NOMO-1 treated with DMSO at 0.1 percent for 48 hours (cell line): Measurements from ENCODE around the gene SOX13.

Experiments used
- DNase-seq: peaks from one replicate; lab custom pipeline; 2025; ENCODE audit not compliant: unreplicated experiment; lab: John Stamatoyannopoulos, UW

Gene SOX13

DNA sequence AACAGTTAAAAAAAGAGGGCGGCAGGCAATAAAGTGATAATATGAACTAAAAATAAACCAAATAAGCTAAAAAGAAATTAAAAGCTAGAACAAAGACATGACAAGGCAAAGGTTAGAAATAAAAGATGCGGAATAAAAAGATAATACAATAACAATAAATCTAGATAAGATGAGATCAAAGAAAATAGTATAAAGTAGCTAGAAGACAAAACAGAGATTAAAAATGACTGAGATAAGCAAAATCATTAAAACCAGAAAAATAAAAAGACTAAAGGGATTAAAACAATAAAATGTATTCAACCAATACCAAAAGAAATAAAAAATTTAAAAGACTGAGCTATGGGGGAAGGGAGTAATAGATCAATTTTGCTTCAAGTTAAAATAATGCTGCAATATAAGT, 10.8 kb upstream of the SOX13 start:
- no peak for DNase-seq

GRCh38 chr1:204065174-204065985, 7.5 kb upstream of the SOX13 start:
- no peak for DNase-seq

- DNase-seq: no peak
Measured at GRCh38 chr1:204065986-204066300, 7.0 kb upstream of the SOX13 start.

DNA sequence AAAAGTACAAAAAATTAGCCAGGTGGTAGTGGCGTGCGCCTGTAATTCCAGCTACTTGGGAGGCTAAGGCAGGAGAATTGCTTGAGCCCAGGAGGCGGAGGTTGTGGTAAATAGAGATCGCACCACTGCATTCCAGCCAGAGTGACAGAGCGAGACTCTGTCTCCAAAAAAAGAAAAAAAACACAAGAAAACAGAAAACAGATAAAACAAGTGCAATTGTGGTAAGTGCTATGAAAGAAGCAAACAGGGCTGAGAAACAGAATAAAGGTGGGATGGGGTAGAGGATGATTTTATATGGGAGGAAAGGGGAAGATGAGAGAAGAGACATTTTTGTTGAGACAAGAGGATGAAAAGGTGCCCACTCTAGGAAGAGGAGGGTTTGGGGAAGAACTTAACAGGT, 5.0 kb upstream of the SOX13 start:
- DNase-seq: no peak

DNA sequence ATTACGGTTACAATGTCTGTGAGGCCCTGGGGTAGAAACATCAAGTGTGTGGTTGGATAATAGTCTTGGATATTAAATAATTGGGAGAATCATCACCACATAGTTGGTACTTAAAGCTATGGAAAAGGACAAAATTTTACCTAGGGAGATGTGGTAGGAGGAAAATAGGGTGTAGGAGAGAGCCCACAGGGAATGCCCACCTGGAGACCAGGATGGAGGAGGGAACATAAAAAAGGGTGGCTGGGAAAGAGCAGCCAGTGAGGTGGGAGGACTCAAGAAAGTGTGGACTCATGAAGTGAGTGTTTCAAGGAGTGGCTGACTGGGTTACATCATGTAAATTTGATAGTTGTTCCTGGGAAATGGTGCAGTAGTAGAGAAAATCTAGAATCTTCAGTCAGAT, 3.0 kb upstream of the SOX13 start:
- DNase-seq: no peak

DNA sequence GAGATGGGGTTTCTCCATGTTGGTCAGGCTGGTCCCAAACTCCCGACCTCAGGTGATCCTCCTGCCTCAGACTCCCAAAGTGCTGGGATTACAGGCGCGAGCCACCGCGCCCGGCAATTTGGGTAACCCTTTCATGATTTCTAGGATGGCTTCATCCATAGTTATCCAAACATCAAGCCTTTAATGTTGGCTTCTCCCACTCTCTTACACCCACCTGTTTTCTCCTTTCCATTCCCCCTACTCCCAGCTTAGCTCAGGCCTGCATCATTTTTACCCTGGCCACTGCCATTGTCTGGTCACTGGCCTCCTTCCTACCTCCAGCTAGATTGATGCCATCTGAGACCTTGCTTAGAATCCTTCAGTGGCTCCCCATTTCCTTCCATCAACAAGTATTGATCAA, 2.0 kb upstream of the SOX13 start:
- DNase-seq: no peak

- DNase-seq: no peak
Measured at GRCh38 chr1:204073837-204074273, 940 bp downstream of the SOX13 start.

GRCh38 chr1:204074274-204075138, 1.6 kb downstream of the SOX13 start:
- peak; percentile 28 for DNase-seq

- DNase-seq: no peak
Measured at GRCh38 chr1:204075139-204075521, 2.2 kb downstream of the SOX13 start.

DNA sequence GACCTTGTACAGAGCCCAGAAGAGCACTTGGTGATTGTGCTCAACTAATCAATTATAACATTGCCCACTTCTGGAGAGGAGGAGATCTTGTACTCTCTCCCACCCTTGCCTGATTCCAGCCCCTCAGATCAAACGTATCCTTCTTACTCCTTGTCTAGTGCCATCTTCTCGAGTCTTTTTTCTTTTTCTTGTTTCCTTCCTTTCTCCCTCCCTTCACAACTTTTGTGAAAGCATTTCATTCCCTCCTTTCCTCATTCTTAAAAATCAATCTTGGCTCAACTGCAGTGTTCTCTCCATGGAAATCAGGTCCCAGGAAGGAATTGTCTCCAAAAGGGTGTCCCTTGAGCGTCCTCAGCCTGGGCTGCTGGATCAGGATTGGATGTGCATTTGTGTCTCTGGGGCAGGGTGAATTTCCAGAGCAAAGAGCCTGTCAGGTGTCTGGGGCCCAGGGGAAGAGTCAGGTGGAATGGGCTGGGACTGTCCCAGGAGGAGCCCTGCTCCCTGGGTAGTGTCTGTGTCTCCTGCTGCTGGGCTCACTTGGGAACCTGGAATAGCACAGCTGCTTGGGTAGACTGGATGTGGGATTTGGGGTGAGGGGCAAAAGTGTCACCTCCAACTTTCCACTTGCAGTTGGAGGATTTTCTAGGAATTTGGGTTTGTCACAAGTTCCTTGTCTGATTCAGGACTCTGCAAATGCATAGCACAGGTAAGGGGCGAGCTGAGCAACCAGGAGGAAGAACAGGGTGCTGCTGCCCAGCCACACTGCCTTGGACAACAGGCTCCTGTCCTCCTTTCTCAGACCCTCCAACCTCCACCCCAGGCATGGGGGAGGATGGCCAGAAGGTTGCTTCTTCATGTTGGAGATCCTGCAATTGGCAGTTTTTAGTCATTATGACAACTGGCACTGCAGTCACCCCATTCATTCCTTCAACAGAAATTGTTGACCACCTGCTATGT, 3.3 kb downstream of the SOX13 start:
- DNase-seq: no peak

DNA sequence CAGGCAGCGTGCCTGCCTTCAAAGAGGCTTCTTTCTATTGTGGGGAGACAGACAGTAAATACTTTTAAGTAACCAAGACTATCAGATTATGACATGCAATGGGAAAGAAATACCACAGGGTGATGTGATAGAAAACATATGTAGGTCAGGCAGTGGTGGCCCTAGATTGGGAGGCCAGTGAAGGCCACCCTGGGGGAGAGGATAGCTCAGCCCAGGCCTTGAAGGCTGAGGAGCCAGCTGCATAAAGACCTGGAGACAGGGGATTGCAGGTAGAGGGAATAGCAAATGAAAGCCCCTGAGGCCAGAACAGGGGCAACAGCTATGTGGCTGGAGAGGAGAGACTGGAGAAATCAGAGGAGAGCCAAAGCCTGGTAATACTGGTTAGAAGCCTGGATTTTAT, 4.0 kb downstream of the SOX13 start:
- no peak for DNase-seq

DNA sequence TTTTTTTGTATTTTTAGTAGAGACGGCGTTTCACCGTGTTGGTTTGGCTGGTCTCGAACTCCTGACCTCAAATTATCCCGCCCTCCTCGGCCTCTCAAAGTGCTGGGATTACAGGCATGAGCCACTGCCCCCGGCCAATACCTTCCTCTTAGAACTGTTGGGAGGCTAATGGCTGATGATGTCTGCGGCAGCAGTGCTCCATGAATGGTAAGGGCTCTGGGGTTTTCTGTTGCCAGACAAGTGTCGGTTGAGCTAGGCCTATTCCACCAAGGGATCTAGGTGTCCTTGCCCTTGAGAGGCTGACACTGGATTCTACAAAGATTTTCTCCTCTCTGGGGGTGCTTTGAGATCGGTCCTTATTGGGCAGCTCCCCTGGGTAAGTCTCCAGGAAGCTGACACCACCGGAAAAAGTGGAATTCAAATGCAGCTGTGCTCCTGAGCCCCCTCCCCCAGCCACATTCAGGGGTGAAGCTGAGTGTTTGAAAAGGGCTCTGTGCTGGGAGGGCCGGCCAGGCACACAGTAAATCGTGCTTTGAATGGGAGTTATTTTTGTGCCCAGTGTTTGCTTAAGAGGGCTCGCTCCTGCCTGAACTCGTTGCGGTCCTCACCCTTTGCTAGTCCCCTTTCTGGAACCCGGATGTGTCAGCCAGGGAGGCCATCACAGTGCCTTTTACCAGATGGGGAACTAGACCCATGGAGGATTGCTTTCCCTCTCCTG, 5.2 kb downstream of the SOX13 start:
- no peak for DNase-seq

- DNase-seq: no peak
Measured at GRCh38 chr1:204079608-204079999, 6.7 kb downstream of the SOX13 start.

GRCh38 chr1:204080163-204080903, 7.4 kb downstream of the SOX13 start:
- DNase-seq: no peak

DNA sequence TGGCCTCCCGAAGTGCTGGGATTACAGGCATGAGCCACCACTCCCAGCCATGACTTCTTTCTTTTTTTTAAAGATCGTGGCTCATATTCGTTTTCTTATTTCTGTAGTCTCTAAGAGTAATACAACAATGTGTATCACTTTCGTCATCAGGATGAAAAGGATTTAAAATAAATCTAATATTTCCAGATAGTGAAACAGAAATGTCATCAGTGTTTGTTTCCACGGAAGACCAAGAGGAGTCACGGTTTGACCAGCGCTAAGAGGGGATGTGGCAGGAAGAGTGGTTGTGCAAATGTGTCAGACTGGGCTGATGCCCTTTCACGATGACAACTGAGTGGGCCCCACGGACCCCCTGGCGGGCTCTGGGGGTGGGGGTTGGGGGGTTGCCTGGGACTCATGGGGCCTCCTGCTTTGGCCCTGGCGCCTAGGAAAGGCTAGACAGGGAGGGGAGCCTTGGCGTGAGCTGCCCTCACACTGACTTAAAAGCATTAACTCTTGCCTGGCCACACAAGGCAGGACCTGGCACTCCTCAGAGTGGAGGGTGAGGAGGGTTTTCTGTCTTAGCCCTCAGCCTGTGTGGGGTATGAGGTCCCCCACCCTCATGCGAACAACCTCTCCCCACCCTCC, 8.4 kb downstream of the SOX13 start:
- no peak for DNase-seq

DNA sequence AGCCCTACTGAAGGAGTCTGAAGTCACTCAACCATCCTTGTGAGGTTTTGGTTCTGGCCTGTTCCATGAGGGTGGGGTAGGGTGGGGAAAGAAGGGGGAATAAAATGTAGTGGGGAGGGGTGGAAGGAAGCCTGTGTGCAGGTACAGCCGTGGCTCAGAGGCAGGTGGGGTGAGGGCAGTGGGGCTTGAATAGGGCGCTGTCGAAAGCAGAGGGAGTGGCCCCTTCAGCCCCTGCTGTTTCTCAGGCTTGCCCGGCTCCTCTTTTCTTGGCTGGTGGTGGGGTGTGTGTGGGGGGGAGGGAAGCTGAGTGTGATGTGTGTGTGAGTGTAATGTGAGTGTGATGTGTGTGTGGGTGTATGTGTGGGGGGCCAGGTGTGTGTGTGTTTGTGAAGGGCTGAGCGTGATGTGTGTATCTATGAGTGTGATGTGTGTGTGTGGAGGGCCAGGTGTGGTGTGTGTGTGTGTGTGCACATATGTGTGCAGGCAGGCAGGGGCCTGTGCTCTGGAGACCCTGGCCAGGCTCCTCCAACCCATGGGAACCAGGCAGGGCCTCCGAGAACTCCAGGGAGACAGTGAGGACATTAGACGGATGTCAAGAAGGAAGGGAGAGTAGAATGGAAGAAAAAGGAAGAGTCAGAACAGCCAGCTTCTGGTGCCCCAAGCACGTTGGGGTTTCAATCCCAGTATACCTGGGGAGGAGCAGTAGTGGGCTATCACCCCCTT, 9.0 kb downstream of the SOX13 start:
- no peak for DNase-seq

DNA sequence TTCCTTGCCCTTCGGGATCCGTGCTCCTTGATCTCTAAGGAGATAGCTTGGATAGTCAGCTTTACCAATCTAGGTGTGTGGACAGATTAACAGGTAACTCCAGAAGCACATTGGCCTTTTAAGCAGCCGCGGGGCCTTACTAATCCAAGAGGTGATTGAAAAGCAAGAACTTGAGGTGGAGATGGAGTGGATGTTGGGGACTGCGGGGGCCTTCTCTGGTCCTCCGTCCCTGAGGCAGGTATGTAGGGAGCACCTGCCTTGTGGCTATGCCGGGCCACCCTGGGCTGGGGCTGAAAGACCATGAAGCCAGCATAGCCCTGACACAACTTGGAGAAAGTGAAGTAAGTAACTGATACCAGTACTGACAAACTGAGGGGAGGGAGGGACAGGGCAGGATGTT, 10.6 kb downstream of the SOX13 start:
- no peak for DNase-seq

DNA sequence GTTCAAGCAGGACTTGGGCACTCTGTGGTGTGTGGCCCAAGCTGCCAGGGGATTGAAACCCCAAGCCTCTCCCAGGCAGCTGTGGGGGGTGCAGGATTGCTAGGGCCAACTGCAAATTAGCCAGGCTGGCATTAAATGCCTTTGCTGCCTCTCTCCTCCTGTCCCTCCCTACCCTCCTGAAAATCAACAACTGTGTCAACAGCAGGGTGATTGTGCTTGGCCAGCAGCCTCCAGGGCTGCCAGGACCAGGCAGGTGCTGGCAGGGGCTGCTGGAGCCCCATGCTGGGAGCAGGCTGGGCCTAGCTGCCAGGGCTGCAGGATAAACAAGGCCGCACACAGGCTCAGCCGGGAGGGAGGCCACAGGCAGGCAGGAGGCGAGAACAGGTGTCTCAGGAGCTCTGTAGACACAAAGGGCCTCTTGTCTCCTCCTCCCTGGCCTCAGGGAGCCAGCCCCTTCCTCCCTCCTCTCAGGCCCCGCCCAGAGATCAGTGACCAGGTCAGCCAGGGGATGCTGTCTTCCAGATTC, 11.4 kb downstream of the SOX13 start:
- DNase-seq: no peak

GRCh38 chr1:204085876-204086275, 13.0 kb downstream of the SOX13 start:
- DNase-seq: no peak
